ENCODE data around the gene DAB1.

- TF ChIP-seq CTCF (IDR thresholded peaks at IDR 0.05): no peak
- no peak for TF ChIP-seq POLR2A (IDR thresholded peaks at IDR 0.05)
Observed at GRCh38 chr1:57304591-57304990, 119.3 kb downstream of the DAB1 start.
